GM19099 (cell line): ENCODE data around the gene DNAH10.

ENCODE experiments used
- POLR2A ChIP-seq: IDR thresholded peaks from 3 replicates; pipeline ENCODE4 v1.6.1; 2011; ENCODE audit warnings: low read depth; ENCODE audit not compliant: insufficient read length; ENCODE audit errors: extremely low read depth

Gene DNAH10

GRCh38 chr12:123732251-123732650 lies 29.9 kb upstream of the DNAH10 start:
- no peak for TF ChIP-seq POLR2A

- no peak for TF ChIP-seq POLR2A
Measured at GRCh38 chr12:123733229-123733628, 28.9 kb upstream of the DNAH10 start.

- TF ChIP-seq POLR2A, result no peak
Measured at GRCh38 chr12:123734268-123734667, 27.8 kb upstream of the DNAH10 start.

- TF ChIP-seq POLR2A, result no peak
Measured at GRCh38 chr12:123741937-123742572, 20.0 kb upstream of the DNAH10 start.

GRCh38 chr12:123743002-123743401 lies 19.1 kb upstream of the DNAH10 start:
- no peak for TF ChIP-seq POLR2A

- no peak for TF ChIP-seq POLR2A
Measured at GRCh38 chr12:123744836-123745235, 17.3 kb upstream of the DNAH10 start.

- no peak for TF ChIP-seq POLR2A
Measured at GRCh38 chr12:123747309-123747708, 14.8 kb upstream of the DNAH10 start.

- TF ChIP-seq POLR2A, result no peak
Measured at GRCh38 chr12:123748161-123748560, 13.9 kb upstream of the DNAH10 start.

GRCh38 chr12:123748661-123749060 lies 13.4 kb upstream of the DNAH10 start:
- no peak for TF ChIP-seq POLR2A

GRCh38 chr12:123749355-123749754 lies 12.7 kb upstream of the DNAH10 start:
- TF ChIP-seq POLR2A, result no peak

- TF ChIP-seq POLR2A, result no peak
Measured at GRCh38 chr12:123750159-123750656, 11.9 kb upstream of the DNAH10 start.

- no peak for TF ChIP-seq POLR2A
Measured at GRCh38 chr12:123752046-123752445, 10.1 kb upstream of the DNAH10 start.

GRCh38 chr12:123754041-123754772 lies 7.9 kb upstream of the DNAH10 start:
- TF ChIP-seq POLR2A, result no peak

GRCh38 chr12:123757561-123757960 lies 4.5 kb upstream of the DNAH10 start:
- TF ChIP-seq POLR2A, result no peak

- TF ChIP-seq POLR2A, result no peak
Measured at GRCh38 chr12:123760267-123760938, 1.7 kb upstream of the DNAH10 start.

- no peak for TF ChIP-seq POLR2A
Measured at GRCh38 chr12:123762715-123763052, 583 bp downstream of the DNAH10 start.

- no peak for TF ChIP-seq POLR2A
Measured at GRCh38 chr12:123763093-123763492, 992 bp downstream of the DNAH10 start.

GRCh38 chr12:123764109-123764508 lies 2.0 kb downstream of the DNAH10 start:
- no peak for TF ChIP-seq POLR2A
